GM23338 (cell line): Measurements from ENCODE around the gene SMAP2. TPM values are rescaled to one million over a fixed set of nuclear protein-coding genes. Genes with fewer than 3 reads are reported as not detected.

Experiments used
- ATAC-seq: fragments of 200-7000 bp; cut with Tn5 transposase; 3 replicates; pipeline ENCODE4 v1.9.1; 2020
- DNase-seq: peaks from one replicate; pipeline ENCODE4 v3.0.0-alpha.2; 2015; ENCODE audit warnings: low spot score
- H2AFZ ChIP-seq: fragments of 200-600 bp; sonication (generic); 2 replicates; pipeline ENCODE4 v1.8.0; 2016; ENCODE audit warnings: antibody characterized with exemption, mild to moderate bottlenecking, moderate library complexity
- H3F3A ChIP-seq: fragments of 200-600 bp; sonication (generic); replicated peaks from 2 replicates; pipeline ENCODE4 v1.8.0; 2017; ENCODE audit warnings: antibody characterized with exemption, mixed run types, low read depth
- H3K27ac ChIP-seq: fragments of 200-600 bp; sonication (generic); 2 replicates; pipeline ENCODE4 v1.6.1; 2016; ENCODE audit warnings: low read depth
- H3K27me3 ChIP-seq: fragments of 200-600 bp; sonication (generic); 2 replicates; pipeline ENCODE4 v1.8.0; 2016; ENCODE audit warnings: mild to moderate bottlenecking, mixed run types, moderate library complexity; ENCODE audit not compliant: insufficient read depth
- H3K36me3 ChIP-seq: fragments of 200-600 bp; sonication (generic); 2 replicates; pipeline ENCODE4 v1.8.0; 2016; ENCODE audit warnings: mild to moderate bottlenecking; ENCODE audit not compliant: insufficient read depth
- H3K4me1 ChIP-seq: fragments of 200-600 bp; sonication (generic); 2 replicates; pipeline ENCODE4 v1.8.0; 2016; ENCODE audit warnings: mild to moderate bottlenecking, moderate library complexity; ENCODE audit not compliant: insufficient read depth
- H3K4me2 ChIP-seq: fragments of 200-600 bp; sonication (generic); 2 replicates; pipeline ENCODE4 v1.7.1; 2017; ENCODE audit warnings: mixed run types
- H3K4me3 ChIP-seq: fragments of 200-600 bp; sonication (generic); 2 replicates; pipeline ENCODE4 v1.6.1; 2016; ENCODE audit warnings: mixed run types
- H3K79me2 ChIP-seq: fragments of 200-600 bp; sonication (generic); replicated peaks from 2 replicates; pipeline ENCODE4 v1.8.0; 2017; ENCODE audit warnings: mild to moderate bottlenecking; ENCODE audit not compliant: insufficient read depth
- H3K9me2 ChIP-seq: fragments of 200-600 bp; sonication (generic); 2 replicates; pipeline ENCODE4 v1.8.0; 2017; ENCODE audit not compliant: insufficient read depth
- H4K20me1 ChIP-seq: fragments of 200-600 bp; sonication (generic); replicated peaks from 2 replicates; pipeline ENCODE4 v1.8.0; 2017; ENCODE audit warnings: mild to moderate bottlenecking; ENCODE audit not compliant: insufficient read depth
- H3K27ac Mint-ChIP-seq: 2 replicates; pipeline ENCODE4 v1.8.0; 2020; ENCODE audit warnings: inconsistent platforms, mild to moderate bottlenecking, moderate library complexity, mixed read lengths
- H3K27me3 Mint-ChIP-seq: 3 replicates; pipeline ENCODE4 v1.8.0; 2022; ENCODE audit warnings: low read depth, mild to moderate bottlenecking, moderate library complexity, mixed read lengths, inconsistent platforms; ENCODE audit not compliant: insufficient read depth, poor library complexity
- H3K36me3 Mint-ChIP-seq: 3 replicates; pipeline ENCODE4 v1.8.0; 2021; ENCODE audit warnings: low read depth, mild to moderate bottlenecking, inconsistent platforms, moderate library complexity, mixed read lengths
- H3K4me1 Mint-ChIP-seq: 3 replicates; pipeline ENCODE4 v1.8.0; 2020; ENCODE audit warnings: mild to moderate bottlenecking, inconsistent platforms, mixed read lengths
- H3K4me3 Mint-ChIP-seq: 3 replicates; pipeline ENCODE4 v1.8.0; 2021; ENCODE audit warnings: moderate library complexity, mild to moderate bottlenecking, inconsistent platforms, mixed read lengths
- H3K9me3 Mint-ChIP-seq: 3 replicates; pipeline ENCODE4 v1.8.0; 2020; ENCODE audit warnings: moderate library complexity, mild to moderate bottlenecking, inconsistent platforms, mixed read lengths
- CREB1 ChIP-seq: fragments of 250-450 bp; sonication (Bioruptor Pico); IDR thresholded peaks from 2 replicates; pipeline ENCODE4 v1.5.0; 2020; ENCODE audit warnings: low read depth, mild to moderate bottlenecking, moderate library complexity
- CTCF ChIP-seq, 2 experiments: fragments of 200-600 bp in 1 of 2; sonication (generic) in 1 of 2; conservative IDR thresholded peaks; 2 replicates each; pipeline versions ENCODE4 v1.5.1 to v1.6.1; 2016 to 2017; ENCODE audit warnings: antibody characterized with exemption in 2 of 2, low read depth in 2 of 2, mild to moderate bottlenecking in 2 of 2, moderate library complexity in 1 of 2
- ETS1 ChIP-seq: IDR thresholded peaks from 2 replicates; pipeline ENCODE4 v1.6.1; 2016; ENCODE audit warnings: antibody characterized with exemption
- EZH2 ChIP-seq: fragments of 200-600 bp; sonication (generic); IDR thresholded peaks from one replicate; pipeline ENCODE4 v1.8.0; 2017; ENCODE audit warnings: antibody characterized with exemption, mild to moderate bottlenecking, low read depth; ENCODE audit not compliant: unreplicated experiment
- EZH2phosphoT487 ChIP-seq: fragments of 200-600 bp; sonication (generic); IDR thresholded peaks from one replicate; pipeline ENCODE4 v1.8.1; 2018; ENCODE audit warnings: antibody characterized with exemption; ENCODE audit not compliant: unreplicated experiment
- JUNB ChIP-seq: IDR thresholded peaks from one replicate; pipeline ENCODE4 v1.6.1; 2016; ENCODE audit warnings: antibody characterized with exemption; ENCODE audit not compliant: unreplicated experiment
- NANOG ChIP-seq: IDR thresholded peaks from 2 replicates; pipeline ENCODE4 v1.6.1; 2016; ENCODE audit warnings: antibody characterized with exemption, borderline replicate concordance
- POLR2AphosphoS5 ChIP-seq: IDR thresholded peaks from 2 replicates; pipeline ENCODE4 v1.6.1; 2016; ENCODE audit warnings: antibody characterized with exemption, low read depth
- REST ChIP-seq: IDR thresholded peaks from one replicate; pipeline ENCODE4 v1.6.1; 2018; ENCODE audit warnings: antibody characterized with exemption; ENCODE audit not compliant: unreplicated experiment
- STAT1 ChIP-seq: IDR thresholded peaks from one replicate; pipeline ENCODE4 v1.6.1; 2016; ENCODE audit warnings: antibody characterized with exemption; ENCODE audit not compliant: unreplicated experiment
- ZNF114 ChIP-seq: fragments of 250-450 bp; sonication (Bioruptor Pico); IDR thresholded peaks from 2 replicates; pipeline ENCODE4 v1.5.0; 2020; ENCODE audit warnings: mild to moderate bottlenecking, moderate library complexity
- ZNF331 ChIP-seq: fragments of 250-450 bp; sonication (Bioruptor Pico); IDR thresholded peaks from 2 replicates; pipeline ENCODE4 v1.5.0; 2020; ENCODE audit warnings: low read depth, mild to moderate bottlenecking, moderate library complexity
- ZNF462 ChIP-seq: fragments of 250-450 bp; sonication (Bioruptor Pico); IDR thresholded peaks from 2 replicates; pipeline ENCODE4 v1.5.0; 2020; ENCODE audit warnings: mild to moderate bottlenecking, moderate library complexity
- polyA plus RNA-seq: library from polyadenylated mRNA; unstranded; fragments of >200 nt; fragmentation: Nextera tagmentation; extraction: Ambion mirVana; gene quantifications from 2 replicates; pipeline ENCODE4 v1.2.1, GENCODE V29; 2016
- total RNA-seq: library from RNA; depleted of rRNA; stranded (reverse); fragments of >200 nt; shearing (Covaris generic); gene quantifications from 2 replicates; pipeline ENCODE4 v1.2.3, GENCODE V29; 2014

SMAP2 gene
- total and polyA plus RNA-seq, 2 experiments from 2014 or later = 2.9 to 4.8 TPM

GRCh38 chr1:40423951-40424618 lies 50.6 kb downstream of the SMAP2 start:
- H3K4me2 ChIP-seq = no peak overlapping the region
- no peaks in the 10 kb centered on the region for H3K36me3 ChIP-seq
- DNase-seq = no peak
- Mint-ChIP-seq H3K36me3 (no peaks in the 10 kb centered on the region), H3K4me1 (peaks cover 4% of the 10 kb centered on the region), H3K4me3 (no peak overlapping the region), H3K27me3 (peaks cover 2% of the 10 kb centered on the region), H3K9me3 (no peaks in the 10 kb centered on the region), H3K27ac (no peak overlapping the region)
- H3K27ac ChIP-seq = no peak overlapping the region
- H4K20me1 ChIP-seq = no peaks in the 10 kb centered on the region
- no peak overlapping the region for H3K4me3 ChIP-seq
- no peaks in the 10 kb centered on the region for H3K79me2 ChIP-seq
- no peaks in the 10 kb centered on the region for H3K9me2 ChIP-seq
- H3K4me1 ChIP-seq = no peaks in the 10 kb centered on the region
- no peaks in the 10 kb centered on the region for H3F3A ChIP-seq
- H3K27me3 ChIP-seq = no peaks in the 10 kb centered on the region
- ATAC-seq = no peak
- H2AFZ ChIP-seq = no peak overlapping the region
- no peak for TF ChIP-seq EZH2phosphoT487
- TF ChIP-seq REST = no peak
- TF ChIP-seq EZH2 = no peak
- TF ChIP-seq ZNF114 (CRISPR knock-in tag) = no peak
- no peak for TF ChIP-seq POLR2AphosphoS5
- TF ChIP-seq STAT1 = no peak
- no peak for TF ChIP-seq ZNF331
- no peak for TF ChIP-seq ETS1
- TF ChIP-seq ZNF462 = no peak
- no peak for TF ChIP-seq CTCF (conservative IDR thresholded peaks at IDR 0.05; ENCODE audit: low read depth in 2 of 2)
- no peak for TF ChIP-seq CREB1
- TF ChIP-seq NANOG = no peak
- no peak for TF ChIP-seq JUNB
